Left cardiac atrium (tissue), 4 donors: ENCODE results near the gene IL19. TPM values are rescaled to one million over a fixed set of nuclear protein-coding genes. Genes with fewer than 3 reads are reported as not detected.
A peak's percentile ranks its signal among the peaks of the same experiment; 100 is the strongest.

ENCODE experiments used
- ATAC-seq, 2 donors: fragments of 200-7000 bp; cut with Tn5 transposase; one replicate each; pipeline ENCODE4 v1.9.1; 2020; ENCODE audit warnings: mild to moderate bottlenecking in 2 of 2, moderate library complexity in 2 of 2
- DNase-seq: peaks from one replicate; pipeline ENCODE4 v3.0.0-alpha.2; 2020
- intact Hi-C, 2 donors: fragments of 100-400 bp; cut with DNase I; formaldehyde crosslinking; loops; one replicate each; pipeline versions ENCODE4 v1.14.1 to v1.15.1; 2022 to 2023
- total RNA-seq, 2 donors: library from RNA; stranded (reverse); fragmentation: NEBNext Ultra II Directional; extraction: Animal tissue kit (Norgen Biotek cat#: 25700); gene quantifications; one replicate each; pipeline ENCODE4 v1.2.1, GENCODE V29; 2021
- donor health status: DM: no; HTN: yes; CAD: no.
- donor health status: DM: no; HTN: yes; CAD: no; lungs with severe emphysema.
- donor health status: DM: yes; HTN: yes; CAD: no.
- donor health status: Dilated cardiomyopathy.

The IL19 gene
- total RNA-seq, 2 donors from 2014 or later = not detected

- intact Hi-C loops = loop anchor here in 1 of 2 donors (5.0 kb wide), 1 partner anchor 47 kb away; no protein-coding TSS in a partner anchor
- peak; percentile 76 to 77 for ATAC-seq
- DNase-seq = peak; percentile 82
These were observed 94.5 kb downstream of the IL19 start, which contains the start of gene IL20 for GRCh38 chr1:206864939-206865671. Gene IL20 (plus strand): TSS chr1:206865623. CDS start chr1:206865853, 230 bp downstream.

GRCh38 chr1:206866062-206866461, 95.5 kb downstream of the IL19 start:
- intact Hi-C loops = loop anchor here in 1 of 2 donors (5.0 kb wide), 1 partner anchor 46 kb away; no protein-coding TSS in a partner anchor
- ATAC-seq (peak; percentile 27 to 79), DNase-seq (no peak)

- no peak for ATAC-seq
- intact Hi-C loops = loop anchor here in 1 of 2 donors (5.0 kb wide), 1 partner anchor 45 kb away; no protein-coding TSS in a partner anchor
- no peak for DNase-seq
These were observed 96.7 kb downstream of the IL19 start for GRCh38 chr1:206867239-206867638.

GRCh38 chr1:206867716-206868115, 97.1 kb downstream of the IL19 start:
- intact Hi-C loops = loop anchor here in 1 of 2 donors (5.0 kb wide), 1 partner anchor 45 kb away; no protein-coding TSS in a partner anchor
- ATAC-seq (peak in 1 of 2 donors; percentile 53), DNase-seq (no peak)

GRCh38 chr1:206868264-206868663, 97.7 kb downstream of the IL19 start:
- no peak for ATAC-seq
- intact Hi-C loops = loop anchor here in 1 of 2 donors (5.0 kb wide), 1 partner anchor 44 kb away; no protein-coding TSS in a partner anchor

GRCh38 chr1:206872139-206872538, 101.6 kb downstream of the IL19 start:
- ATAC-seq (peak; percentile 38 to 47), DNase-seq (no peak)
- intact Hi-C loops = no loop called here

More at GRCh38 chr1:206868264-206868663, 97.7 kb downstream of the IL19 start:
- no peak for DNase-seq

GRCh38 chr1:206873603-206874188, 103.1 kb downstream of the IL19 start:
- intact Hi-C loops = no loop called here
- ATAC-seq (no peak), DNase-seq (no peak)

GRCh38 chr1:206875752-206876377, 105.3 kb downstream of the IL19 start:
- intact Hi-C loops = no loop called here
- DNase-seq (no peak), ATAC-seq (no peak)

GRCh38 chr1:206878456-206878855, 107.9 kb downstream of the IL19 start:
- DNase-seq = no peak
- intact Hi-C loops = no loop called here
- no peak for ATAC-seq

- no peak for DNase-seq
- no peak for ATAC-seq
- intact Hi-C loops = no loop called here
These were observed 109.7 kb downstream of the IL19 start for GRCh38 chr1:206880314-206880713.

GRCh38 chr1:206882555-206882954, 112.0 kb downstream of the IL19 start:
- ATAC-seq (no peak), DNase-seq (no peak)
- intact Hi-C loops = no loop called here

GRCh38 chr1:206883160-206883559, 112.6 kb downstream of the IL19 start:
- intact Hi-C loops = no loop called here
- ATAC-seq (no peak), DNase-seq (no peak)

- no peak for ATAC-seq
- DNase-seq = no peak
- intact Hi-C loops = no loop called here
These were observed 113.3 kb downstream of the IL19 start for GRCh38 chr1:206883876-206884275.

GRCh38 chr1:206885341-206886060, 114.9 kb downstream of the IL19 start:
- DNase-seq (no peak), ATAC-seq (no peak)
- intact Hi-C loops = no loop called here

GRCh38 chr1:206886831-206887230, 116.3 kb downstream of the IL19 start:
- ATAC-seq (no peak), DNase-seq (no peak)
- intact Hi-C loops = no loop called here

GRCh38 chr1:206887701-206888100, 117.1 kb downstream of the IL19 start:
- no peak for ATAC-seq
- DNase-seq = no peak
- intact Hi-C loops = no loop called here

GRCh38 chr1:206890125-206891060, 119.8 kb downstream of the IL19 start:
- peak; percentile 67 to 94 for ATAC-seq
- intact Hi-C loops = no loop called here
- DNase-seq = no peak

- no peak for ATAC-seq
- intact Hi-C loops = no loop called here
- DNase-seq = no peak
These were observed 120.8 kb downstream of the IL19 start for GRCh38 chr1:206891412-206891811.
